Mammary epithelial cell (primary cell): ENCODE results near the gene SCARB2.

Experiments
- CTCF ChIP-seq, 2 donors: IDR thresholded peaks in 1 of 2; conservative IDR thresholded peaks in 1 of 2; 2 replicates each; pipeline ENCODE4 v1.5.1; 2011 to 2012; ENCODE audit warnings: inconsistent platforms in 2 of 2, low read length in 2 of 2, mild to moderate bottlenecking in 2 of 2, control low read depth in 1 of 2, low read depth in 1 of 2; ENCODE audit not compliant: insufficient read depth in 1 of 2; ENCODE audit errors: extremely low read depth in 1 of 2
- EZH2 ChIP-seq: IDR thresholded peaks from 2 replicates; pipeline ENCODE4 v1.6.1; 2012; ENCODE audit warnings: low read length, inconsistent platforms, borderline replicate concordance

GRCh38 chr4:76211769-76212708, 1.6 kb downstream of the SCARB2 start:
- TF ChIP-seq CTCF (conservative IDR thresholded peaks at IDR 0.05 in 1 of 2, IDR thresholded peaks at IDR 0.05 in 1 of 2; ENCODE audit: extremely low read depth in 1 of 2, insufficient read depth in 1 of 2, low read depth in 1 of 2, low read length in 2 of 2) (no peak), EZH2 (no peak)
